Measurements from ENCODE around the gene ARHGEF3.
"Not testable (repeated sequence)": the region's sequence is repeated elsewhere in the genome, so short reads cannot be mapped to it uniquely, and the experiment has no call there.

ARHGEF3 gene

GRCh38 chr3:56711344-56711743 lies 90.4 kb downstream of the ARHGEF3 start:
- DNase-seq, result no peak

GRCh38 chr3:56707412-56707811 lies 94.3 kb downstream of the ARHGEF3 start:
- not testable (repeated sequence) for DNase-seq

- DNase-seq, result no peak
Observed at GRCh38 chr3:56706629-56707028, 95.1 kb downstream of the ARHGEF3 start.

- DNase-seq, result no peak
Observed at GRCh38 chr3:56704706-56705105, 97.0 kb downstream of the ARHGEF3 start.

GRCh38 chr3:56702490-56703315 lies 99.0 kb downstream of the ARHGEF3 start:
- no peak for DNase-seq

GRCh38 chr3:56700151-56700550 lies 101.6 kb downstream of the ARHGEF3 start:
- peak; percentile 65 for DNase-seq

GRCh38 chr3:56694867-56695683 lies 106.7 kb downstream of the ARHGEF3 start:
- no peak for DNase-seq

GRCh38 chr3:56693750-56694149 lies 108.0 kb downstream of the ARHGEF3 start:
- DNase-seq, result no peak

GRCh38 chr3:56692520-56693433 lies 109.0 kb downstream of the ARHGEF3 start:
- not testable (repeated sequence) for DNase-seq

GRCh38 chr3:56692001-56692365 lies 109.8 kb downstream of the ARHGEF3 start:
- not testable (repeated sequence) for DNase-seq

- no peak for DNase-seq
Observed at GRCh38 chr3:56691165-56692000, 110.4 kb downstream of the ARHGEF3 start.

GRCh38 chr3:56689303-56689702 lies 112.4 kb downstream of the ARHGEF3 start:
- DNase-seq, result no peak

GRCh38 chr3:56688191-56688590 lies 113.6 kb downstream of the ARHGEF3 start:
- DNase-seq, result no peak

- DNase-seq, result no peak
Observed at GRCh38 chr3:56684029-56684428, 117.7 kb downstream of the ARHGEF3 start.

- DNase-seq, result peak; percentile 84
Observed at GRCh38 chr3:56683122-56683817, 118.5 kb downstream of the ARHGEF3 start, which contains the start of gene TASOR. Gene TASOR, minus strand, starts transcription at chr3:56683265. Its CDS starts 259 bp downstream, at chr3:56683006.

- peak; percentile 82 for DNase-seq
Observed at GRCh38 chr3:56682462-56683121, 119.2 kb downstream of the ARHGEF3 start.

- DNase-seq, result peak; percentile 92
Observed at GRCh38 chr3:56681984-56682461, 119.7 kb downstream of the ARHGEF3 start.

- DNase-seq, result no peak
Observed at GRCh38 chr3:56680054-56680580, 121.6 kb downstream of the ARHGEF3 start.
